DMS153 treated with DMSO at 0.1 percent for 48 hours (cell line): Measurements from ENCODE around the gene ARSG.
"Not testable (repeated sequence)": the region's sequence is repeated elsewhere in the genome, so short reads cannot be mapped to it uniquely, and the experiment has no call there.

Experiments
- DNase-seq: peaks from one replicate; lab custom pipeline; 2025; ENCODE audit not compliant: unreplicated experiment; lab: John Stamatoyannopoulos, UW

Gene ARSG

DNA sequence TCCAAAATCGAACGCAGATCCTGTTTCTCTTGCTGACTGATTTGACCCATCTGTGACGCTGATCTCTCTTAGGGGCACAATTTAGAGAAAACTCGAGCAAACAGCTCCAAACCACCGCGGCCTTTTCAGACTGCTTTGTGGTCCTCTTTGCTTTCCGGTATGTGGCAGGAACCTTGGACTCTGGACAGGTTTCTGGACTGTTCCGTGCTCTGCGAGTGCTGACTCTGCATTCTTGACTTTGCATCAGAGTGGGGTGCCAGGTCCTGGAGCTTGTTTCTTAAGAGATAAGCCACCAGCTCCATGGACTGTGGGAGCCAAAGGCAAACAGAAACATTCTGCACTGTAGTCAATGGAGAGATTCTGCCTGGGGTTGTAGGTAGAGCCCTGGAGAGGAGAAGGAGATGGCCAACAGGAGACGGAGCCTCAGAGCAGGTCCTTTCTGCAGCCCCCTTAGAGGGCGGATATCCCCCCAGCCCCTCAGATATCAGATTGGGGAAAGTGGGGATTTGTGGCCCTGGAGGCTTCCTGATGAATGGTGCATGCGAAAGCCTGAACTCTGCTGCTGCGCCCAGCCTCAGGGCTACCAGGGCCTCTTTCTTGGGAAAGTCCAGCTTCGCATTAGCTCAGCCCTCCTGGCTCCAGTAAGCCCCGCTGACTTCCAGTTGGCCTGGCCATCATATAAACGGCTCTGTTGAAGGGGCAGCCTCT, 100.4 kb downstream of the ARSG start:
- no peak for DNase-seq

DNA sequence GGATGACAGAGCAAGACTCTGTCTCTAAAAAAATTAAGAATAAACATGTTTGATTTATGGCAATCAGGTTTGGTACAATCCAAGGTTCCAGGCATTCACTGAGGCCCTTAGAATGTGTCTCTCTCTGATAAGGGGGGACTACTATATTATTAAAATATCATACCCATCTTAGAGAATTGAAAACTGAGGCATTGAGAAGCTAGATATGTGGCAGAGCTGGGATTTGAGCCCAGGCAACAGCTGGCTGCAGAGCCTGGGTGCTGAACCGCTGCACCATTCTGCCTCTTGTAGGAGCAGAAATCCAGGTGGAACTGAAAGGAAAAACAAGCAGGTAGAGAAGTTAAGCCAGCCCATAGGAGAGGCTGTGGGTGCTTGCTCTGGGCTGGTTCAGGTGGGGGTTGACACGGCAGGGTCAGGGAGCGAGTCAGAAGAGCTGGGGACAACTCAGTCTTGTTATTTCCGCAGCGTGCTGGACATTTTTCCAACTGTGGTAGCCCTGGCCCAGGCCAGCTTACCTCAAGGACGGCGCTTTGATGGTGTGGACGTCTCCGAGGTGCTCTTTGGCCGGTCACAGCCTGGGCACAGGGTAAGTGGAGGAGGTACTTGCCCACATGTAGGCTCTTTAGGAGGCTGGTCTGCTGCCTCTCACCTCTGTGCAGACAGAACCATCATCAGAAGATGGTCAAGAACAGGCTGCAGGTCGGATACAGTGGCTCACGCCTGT, 103.5 kb downstream of the ARSG start:
- no peak for DNase-seq

DNA sequence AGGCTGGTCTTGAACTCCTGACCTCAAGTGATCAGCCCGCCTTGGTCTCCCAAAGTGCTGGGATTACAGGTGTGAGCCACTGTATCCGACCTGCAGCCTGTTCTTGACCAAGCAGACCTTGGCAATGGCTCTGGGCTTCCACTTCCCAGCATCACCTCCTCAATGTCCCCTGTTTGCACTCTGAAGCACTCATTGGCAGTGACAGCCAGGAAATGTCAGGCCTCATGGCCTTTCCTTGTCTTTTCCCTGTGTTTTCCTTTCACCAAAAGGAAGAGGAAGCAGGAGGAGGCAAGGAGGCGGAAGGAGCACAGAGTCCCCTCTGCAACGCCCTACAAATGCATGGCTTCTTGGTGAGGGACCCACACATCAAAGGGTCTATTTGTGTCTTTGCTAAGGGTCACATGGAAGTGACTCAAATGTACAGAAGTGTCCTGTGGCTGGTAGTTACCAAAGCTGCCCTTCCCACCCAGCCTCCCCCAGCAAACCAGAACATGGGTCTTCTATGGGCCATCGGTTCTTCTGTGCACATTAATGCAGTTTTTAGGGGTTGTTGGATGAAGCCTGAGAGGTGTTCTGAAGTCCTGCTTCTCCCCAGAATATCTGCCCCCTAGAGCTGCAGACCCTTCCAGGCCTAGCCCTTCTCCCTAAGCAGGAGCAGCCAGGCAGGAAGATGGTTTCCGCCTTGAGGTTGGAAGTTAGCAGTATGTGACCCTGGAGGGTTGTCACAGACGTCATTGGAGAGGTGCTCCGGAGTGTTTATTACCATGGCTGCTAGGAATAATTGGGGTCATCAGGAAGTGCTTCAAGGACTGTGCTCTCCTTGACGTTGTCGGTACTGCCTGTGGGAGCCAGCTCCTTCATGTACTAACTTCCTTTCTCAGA, 105.2 kb downstream of the ARSG start:
- DNase-seq = no peak

DNA sequence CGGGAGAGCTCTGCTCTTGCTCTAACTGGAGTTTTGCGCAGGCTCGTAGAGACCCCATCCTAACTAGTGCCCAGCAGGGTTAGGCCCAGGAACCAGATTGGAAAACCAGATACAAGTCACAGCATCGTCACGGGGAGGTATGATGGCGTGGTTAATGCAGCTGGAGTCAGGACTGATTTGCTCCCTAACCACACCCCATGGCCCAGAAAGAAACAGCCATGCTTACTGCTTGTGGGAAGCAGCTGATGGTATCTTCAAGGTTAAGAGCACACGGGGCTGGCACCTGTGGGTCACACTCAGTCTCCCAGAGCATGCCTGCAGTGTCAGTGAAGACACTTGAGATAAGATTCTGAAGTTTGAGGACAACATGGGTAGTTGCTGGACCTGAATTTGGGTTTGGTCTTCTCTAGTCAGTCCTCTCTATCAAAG, 105.8 kb downstream of the ARSG start:
- DNase-seq = no peak

DNA sequence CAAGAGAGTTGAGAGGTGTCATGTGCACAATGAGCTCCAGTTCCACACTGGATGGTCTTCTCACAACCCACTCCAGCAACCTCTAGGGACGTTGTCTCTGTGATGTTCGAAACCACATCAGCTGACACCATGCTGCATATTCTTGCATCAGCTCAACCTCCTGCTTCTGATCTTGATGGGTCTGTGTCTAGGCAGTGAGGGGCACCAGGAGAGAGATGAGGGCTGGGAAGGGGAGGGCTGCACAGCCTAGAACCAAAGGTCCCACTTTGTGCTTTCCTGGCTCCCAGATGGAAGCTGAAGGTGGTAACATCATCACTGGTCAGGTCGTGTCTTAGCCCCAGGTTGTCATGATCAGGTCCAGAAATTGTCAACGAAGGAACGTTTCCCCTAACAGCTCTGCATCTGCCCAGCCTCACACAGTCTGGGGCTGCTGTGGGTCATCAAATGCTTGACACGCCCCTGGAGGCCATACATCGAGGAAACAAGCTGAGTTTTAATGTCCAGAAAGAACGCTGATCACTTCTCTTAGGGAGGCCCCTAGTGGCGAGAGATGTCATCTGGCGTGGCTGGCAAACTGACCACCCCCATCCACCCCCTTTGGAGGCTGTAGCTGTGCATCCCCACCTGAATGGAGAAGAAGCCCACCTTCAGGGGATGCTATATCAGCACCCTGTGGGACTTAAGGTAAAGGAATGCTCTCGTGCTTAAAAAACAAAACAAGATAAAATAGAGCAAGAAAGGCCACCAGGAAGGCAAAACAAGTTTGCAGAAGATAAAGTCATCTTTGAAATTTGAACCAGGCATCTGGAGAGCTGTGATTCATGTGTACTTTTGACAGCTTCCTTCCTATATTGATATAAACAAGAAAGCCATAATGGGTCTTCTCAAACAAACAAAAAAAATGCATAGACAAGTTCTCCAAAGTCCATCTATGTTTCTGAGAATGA, 107.7 kb downstream of the ARSG start:
- peak; percentile 29 for DNase-seq

DNA sequence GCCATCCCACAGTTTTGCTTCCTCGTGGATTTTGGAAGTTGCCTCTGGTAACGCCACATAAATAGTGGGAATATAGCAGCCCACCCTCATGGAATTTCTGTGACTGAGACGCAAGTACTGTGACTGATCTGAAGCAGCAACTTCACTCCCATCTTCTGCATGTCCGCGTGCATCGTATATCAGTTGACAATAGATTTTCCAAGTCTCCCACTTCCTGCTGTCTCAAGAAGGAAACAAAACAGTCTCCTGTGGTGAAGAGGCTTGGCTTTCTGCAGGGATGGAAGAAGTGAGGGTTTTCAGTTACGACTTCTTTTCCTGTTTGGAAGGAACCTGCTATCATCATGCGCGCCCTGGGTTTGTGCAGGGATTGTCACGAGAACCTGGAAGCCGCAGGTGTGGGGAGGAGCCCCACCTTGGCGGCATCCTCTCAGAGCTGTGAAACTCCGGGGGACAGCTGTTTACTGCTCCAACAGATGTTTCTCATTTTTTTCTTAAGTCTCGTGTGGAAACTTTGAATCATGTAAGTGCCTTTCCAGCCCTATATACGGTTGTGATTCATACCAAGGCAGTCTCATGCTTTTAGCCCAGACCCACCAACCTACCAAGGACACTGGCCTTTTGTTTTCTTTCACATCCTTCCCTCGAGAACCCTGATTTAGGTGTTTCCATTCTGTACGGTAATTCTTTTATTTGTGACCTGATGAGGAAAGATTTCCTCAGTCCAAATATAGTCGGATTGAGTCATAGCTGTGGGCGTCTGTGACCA, 108.5 kb downstream of the ARSG start:
- no peak for DNase-seq

DNA sequence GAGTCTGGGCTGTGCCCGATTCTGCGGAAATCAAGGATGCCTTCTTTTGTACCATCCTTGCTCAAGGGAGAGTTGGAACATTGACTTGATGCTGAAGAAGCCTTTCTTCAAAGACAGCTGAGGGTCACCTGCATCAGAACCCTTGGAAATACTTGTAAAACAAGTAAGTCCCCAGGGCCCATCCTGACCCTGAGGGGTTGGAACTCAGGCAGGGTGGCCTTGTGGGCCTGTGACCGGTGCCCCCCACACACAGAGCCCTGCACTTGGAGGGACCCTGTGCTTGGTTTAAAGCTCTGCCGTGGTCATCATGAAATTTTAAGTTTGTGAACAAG, 109.1 kb downstream of the ARSG start:
- no peak for DNase-seq

DNA sequence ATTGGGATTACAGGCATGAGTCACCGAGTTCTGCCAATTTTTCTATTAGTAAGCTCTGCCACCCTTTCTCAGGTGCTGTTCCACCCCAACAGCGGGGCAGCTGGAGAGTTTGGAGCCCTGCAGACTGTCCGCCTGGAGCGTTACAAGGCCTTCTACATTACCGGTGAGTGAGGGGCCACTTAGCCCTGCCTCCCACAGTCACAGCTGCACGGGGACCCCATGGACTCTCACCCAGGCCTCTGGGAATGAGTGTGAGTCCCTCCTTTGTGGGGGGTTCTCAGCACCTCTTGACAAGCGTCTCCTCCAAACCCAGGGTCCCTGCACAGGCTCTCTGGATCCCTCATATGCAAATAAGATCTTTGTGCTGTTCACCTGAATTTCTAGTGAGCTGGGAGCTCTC, 110.0 kb downstream of the ARSG start:
- no peak for DNase-seq

DNA sequence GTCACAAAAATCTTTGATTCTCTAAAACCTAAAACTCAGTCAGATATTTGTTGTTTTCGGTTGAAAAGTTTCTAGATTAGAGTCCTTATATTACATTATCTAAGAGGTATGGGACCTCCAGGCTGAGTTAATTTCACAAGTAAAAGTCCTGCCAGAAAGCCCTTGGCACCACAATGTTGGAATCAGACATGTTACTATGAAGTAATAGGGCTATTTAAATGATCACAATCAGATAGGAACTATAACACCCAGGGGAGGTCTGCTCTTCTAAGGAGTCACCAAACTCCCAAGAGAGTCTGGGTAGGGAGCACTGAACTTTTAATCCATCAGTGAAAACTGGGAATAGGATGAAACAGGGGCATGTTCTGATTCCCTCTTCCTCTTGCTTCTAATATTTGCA, 111.8 kb downstream of the ARSG start:
- DNase-seq = no peak

DNA sequence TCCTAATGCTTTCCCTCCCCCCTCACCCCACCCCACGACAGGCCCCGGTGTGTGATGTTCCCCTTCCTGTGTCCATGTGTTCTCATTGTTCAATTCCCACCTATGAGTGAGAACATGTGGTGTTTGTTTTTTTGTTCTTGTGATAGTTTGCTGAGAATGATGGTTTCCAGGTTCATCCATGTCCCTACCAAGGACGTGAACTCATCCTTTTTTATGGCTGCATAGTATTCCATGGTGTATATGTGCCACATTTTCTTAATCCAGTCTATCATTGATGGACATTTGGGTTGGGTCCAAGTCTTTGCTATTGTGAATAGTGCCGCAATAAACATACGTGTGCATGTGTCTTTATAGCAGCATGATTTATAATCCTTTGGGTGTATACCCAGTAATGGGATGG, 112.5 kb downstream of the ARSG start:
- DNase-seq = not testable (repeated sequence)

DNA sequence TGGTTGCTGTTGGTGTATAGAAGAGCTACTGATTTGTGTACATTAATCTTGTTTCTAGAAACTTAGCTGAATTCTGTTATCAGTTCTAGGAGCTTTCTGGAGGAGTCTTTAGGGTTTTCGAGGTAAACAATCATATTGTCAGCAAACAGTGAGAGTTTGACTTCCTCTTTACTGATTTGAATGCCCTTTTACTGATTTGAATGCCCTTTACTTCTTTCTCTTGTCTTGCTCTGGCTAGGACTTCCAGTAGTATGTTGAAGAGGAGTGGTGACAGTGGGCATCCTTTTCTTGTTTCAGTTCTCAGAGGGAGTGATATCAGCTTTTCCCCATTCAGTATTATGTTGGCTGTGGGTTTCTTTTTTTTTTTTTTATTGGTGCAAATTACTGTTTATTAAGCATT, 116.4 kb downstream of the ARSG start:
- DNase-seq = not testable (repeated sequence)

DNA sequence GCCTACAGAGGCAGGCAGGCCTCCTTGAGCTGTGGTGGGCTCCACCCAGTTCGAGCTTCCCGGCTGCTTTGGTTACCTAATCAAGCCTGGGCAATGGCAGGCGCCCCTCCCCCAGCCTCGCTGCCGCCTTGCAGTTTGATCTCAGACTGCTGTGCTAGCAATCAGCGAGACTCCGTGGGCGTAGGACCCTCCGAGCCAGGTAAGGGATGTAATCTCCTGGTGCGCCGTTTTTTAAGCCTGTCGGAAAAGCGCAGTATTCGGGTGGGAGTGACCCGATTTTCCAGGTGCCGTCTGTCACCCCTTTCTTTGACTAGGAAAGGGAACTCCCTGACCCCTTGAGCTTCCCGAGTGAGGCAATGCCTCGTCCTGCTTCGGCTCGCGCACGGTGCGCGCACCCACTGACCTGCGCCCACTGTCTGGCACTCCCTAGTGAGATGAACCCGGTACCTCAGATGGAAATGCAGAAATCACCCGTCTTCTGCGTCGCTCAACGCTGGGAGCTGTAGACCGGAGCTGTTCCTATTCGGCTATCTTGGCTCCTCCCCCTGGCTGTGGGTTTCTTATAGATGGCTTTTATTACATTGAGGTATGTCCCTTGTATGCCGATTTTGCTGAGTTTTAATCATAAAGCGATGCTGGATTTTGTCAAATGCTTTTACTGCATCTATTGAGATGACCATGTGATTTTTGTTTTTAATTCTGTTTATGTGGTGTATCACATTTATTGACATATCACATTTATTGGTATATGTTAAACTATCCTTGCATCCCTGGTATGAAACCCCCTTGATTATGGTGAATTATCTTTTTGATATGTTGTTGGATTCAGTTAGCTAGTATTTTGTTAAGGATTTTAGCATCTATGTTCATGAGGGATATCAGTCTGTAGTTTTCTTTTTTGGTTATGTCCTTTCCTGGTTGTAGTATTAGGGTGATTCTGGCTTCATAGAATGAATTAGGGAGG, 122.6 kb downstream of the ARSG start:
- DNase-seq = not testable (repeated sequence)

DNA sequence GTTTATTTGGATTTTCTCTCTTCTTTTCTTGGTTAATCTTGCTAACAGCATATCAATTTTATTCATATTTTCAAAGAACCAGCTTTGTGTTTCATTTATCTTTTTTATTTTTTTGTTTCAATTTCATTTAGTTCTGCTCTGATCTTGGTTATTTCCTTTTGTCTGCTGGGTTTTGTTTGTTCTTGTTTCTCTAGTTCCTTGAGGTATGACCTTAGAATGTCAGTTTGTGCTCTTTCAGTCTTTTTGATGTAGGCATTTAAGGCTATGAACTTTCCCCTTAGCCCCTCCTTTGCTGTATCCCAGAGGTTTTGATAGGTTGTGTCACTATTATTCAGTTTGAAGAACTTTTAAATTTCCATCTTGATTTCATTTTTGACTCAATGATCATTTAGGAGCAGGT, 123.6 kb downstream of the ARSG start:
- not testable (repeated sequence) for DNase-seq

DNA sequence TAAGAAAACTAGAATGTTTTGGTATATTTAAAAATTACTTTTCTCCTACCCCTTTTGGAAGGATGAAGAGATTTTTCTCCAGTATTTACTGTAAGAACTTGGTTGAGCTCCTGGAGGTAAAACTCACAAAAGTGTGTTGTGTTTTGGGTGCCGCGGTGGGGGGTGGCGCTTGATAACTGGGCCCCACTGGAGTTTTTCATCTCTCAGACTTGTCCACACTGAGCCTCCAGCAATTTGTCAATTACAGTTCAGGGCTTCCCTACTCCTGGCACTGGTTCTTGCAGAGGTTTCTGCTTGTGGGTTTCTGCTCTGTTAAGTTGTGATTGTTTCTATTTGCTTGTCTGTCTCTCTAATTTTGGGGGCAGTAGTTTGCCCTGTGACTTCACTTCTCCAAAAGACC, 126.0 kb downstream of the ARSG start:
- DNase-seq = no peak

DNA sequence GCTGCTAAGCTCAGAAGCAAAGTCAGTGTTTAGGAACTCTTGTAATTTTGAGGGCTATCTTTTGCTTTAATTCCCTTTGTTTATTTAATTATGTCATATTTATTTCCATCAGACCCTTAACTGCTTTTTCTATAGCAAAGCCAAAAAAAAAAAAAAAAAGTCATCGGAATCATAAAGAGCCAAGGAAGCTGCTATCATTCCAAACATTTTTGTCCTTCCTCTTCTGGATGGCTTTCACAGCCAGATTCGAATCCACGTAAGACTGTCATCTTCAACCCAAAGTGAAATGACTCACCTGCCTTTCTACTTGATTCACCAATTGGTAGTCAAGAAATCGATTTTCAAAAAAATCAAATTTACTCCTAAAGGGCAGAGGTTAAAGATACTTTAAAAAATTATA, 127.6 kb downstream of the ARSG start:
- no peak for DNase-seq

DNA sequence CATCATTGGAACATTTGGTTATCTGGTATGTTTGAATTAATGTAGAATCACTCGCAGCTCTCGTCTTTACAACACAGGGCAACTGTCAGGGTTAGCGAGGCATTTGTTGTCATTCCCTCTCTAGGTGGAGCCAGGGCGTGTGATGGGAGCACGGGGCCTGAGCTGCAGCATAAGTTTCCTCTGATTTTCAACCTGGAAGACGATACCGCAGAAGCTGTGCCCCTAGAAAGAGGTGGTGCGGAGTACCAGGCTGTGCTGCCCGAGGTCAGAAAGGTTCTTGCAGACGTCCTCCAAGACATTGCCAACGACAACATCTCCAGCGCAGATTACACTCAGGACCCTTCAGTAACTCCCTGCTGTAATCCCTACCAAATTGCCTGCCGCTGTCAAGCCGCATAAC, 128.8 kb downstream of the ARSG start:
- no peak for DNase-seq

DNA sequence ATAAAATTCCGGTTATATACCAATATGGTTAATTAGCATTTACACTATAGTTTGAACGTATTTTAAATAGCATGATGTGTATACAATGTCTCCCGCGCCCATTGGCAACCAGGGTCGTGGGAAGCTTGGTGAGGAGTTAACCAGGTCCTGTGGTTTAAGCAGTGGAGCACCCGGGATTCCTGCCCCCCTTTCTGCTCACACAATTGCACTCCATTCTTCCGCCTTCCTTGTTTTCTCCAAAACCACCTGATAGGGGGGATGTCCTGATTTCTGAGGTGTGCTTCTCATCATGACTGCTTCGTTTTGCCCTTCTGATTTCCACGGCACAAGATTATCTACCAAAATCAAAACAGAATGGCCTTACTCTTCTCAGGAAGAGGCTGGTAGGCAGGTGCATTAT, 130.2 kb downstream of the ARSG start:
- DNase-seq = no peak

DNA sequence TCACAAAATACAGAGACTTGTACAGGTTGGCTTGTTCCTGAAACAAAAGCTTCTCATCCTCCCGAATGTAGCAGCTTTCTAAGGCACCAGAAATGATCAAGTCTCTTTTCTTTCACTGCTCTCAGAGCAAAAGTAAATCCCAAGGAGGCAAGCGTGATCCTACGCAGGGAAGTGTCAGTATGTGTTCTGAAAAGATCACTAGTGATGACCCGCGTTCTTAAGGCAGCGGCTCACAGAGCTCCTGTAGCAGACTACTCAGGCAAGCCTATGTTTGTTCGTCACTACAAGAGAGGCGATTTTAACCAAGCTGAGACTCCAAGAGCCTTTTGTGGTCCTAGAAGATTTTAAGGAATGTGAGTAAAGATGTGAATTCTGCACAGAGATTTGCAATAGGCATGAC, 131.5 kb downstream of the ARSG start:
- no peak for DNase-seq

DNA sequence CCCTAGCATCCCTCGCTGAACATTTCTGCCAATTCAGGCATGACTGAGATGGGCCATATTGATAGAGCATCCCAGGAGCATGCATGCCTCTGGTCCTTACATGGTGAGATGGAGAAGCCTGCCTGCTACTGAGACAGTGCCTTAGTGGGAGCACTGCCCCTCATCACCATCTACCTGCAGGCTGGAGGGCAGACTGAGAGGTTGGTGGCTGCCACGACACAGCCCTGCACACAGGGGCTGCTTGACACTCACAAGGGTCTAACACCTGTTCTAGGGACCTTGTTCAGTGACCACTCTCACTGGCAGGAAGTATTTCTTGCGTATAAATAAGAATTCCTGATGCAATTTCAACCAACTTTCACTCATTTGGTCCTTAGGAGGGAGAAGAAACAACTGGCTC, 132.0 kb downstream of the ARSG start:
- DNase-seq = no peak
